ENCODE results near the gene IRF2BP2.

The IRF2BP2 gene

GRCh38 chr1:234608025-234608910 lies 1.7 kb downstream of the IRF2BP2 start (continued):
- TF ChIP-seq ZNF26 (tag by site-specific recombination; IDR thresholded peaks at IDR 0.05) (no peak), ZNF530 (tag by site-specific recombination; IDR thresholded peaks at IDR 0.05; ENCODE audit: low read depth) (no peak), GLIS2 (tag by site-specific recombination; IDR thresholded peaks at IDR 0.05) (peak; percentile 42; the same call in 1 of the 2 replicates), MEIS1 (CRISPR knock-in tag; IDR thresholded peaks at IDR 0.05; ENCODE audit: borderline replicate concordance) (no peak), ZNF692 (tag by site-specific recombination; IDR thresholded peaks at IDR 0.05) (peak; percentile 74), ZNF558 (tag by site-specific recombination; IDR thresholded peaks at IDR 0.05) (peak; percentile 70; the same call in 1 of the 2 replicates), ZNF777 (tag by site-specific recombination; IDR thresholded peaks at IDR 0.05; ENCODE audit: borderline replicate concordance) (no peak), TCF7L2 (IDR thresholded peaks at IDR 0.05; ENCODE audit: borderline replicate concordance, low read depth, low read length) (no peak; the same call in 1 of the 2 replicates), ZNF202 (tag by site-specific recombination; IDR thresholded peaks at IDR 0.05; ENCODE audit: borderline replicate concordance) (no peak), ZNF335 (tag by site-specific recombination; conservative IDR thresholded peaks at IDR 0.05) (peak; percentile 82), ZNF394 (tag by site-specific recombination; IDR thresholded peaks at IDR 0.05; ENCODE audit: borderline replicate concordance) (peak; percentile 75; the same call in 1 of the 2 replicates), BCL11A (tag by site-specific recombination; IDR thresholded peaks at IDR 0.05; ENCODE audit: low read depth) (peak; percentile 87), ZNF701 (tag by site-specific recombination; IDR thresholded peaks at IDR 0.05) (no peak), ZFP69B (tag by site-specific recombination; IDR thresholded peaks at IDR 0.05) (peak; percentile 69), ZNF544 (tag by site-specific recombination; IDR thresholded peaks at IDR 0.05) (no peak), ZNF473 (tag by site-specific recombination; IDR thresholded peaks at IDR 0.05) (no peak), ZNF416 (tag by site-specific recombination; IDR thresholded peaks at IDR 0.05) (no peak), ZNF10 (tag by site-specific recombination; IDR thresholded peaks at IDR 0.05) (peak; percentile 35; the same call in 1 of the 2 replicates), SALL2 (tag by site-specific recombination; IDR thresholded peaks at IDR 0.05; ENCODE audit: borderline replicate concordance) (no peak), ZNF211 (tag by site-specific recombination; IDR thresholded peaks at IDR 0.05; ENCODE audit: low read depth) (no peak), ZNF354C (tag by site-specific recombination; IDR thresholded peaks at IDR 0.05; ENCODE audit: borderline replicate concordance, low read depth) (no peak), GFI1B (tag by site-specific recombination; IDR thresholded peaks at IDR 0.05) (no peak), ZNF514 (tag by site-specific recombination; IDR thresholded peaks at IDR 0.05) (no peak), ZNF513 (tag by site-specific recombination; IDR thresholded peaks at IDR 0.05) (no peak; the same call in none of the 2 replicates), OSR2 (tag by site-specific recombination; IDR thresholded peaks at IDR 0.05) (no peak), ZNF341 (tag by site-specific recombination; IDR thresholded peaks at IDR 0.05; ENCODE audit: low read depth) (no peak; the same call in 1 of the 2 replicates), GLI2 (tag by site-specific recombination; IDR thresholded peaks at IDR 0.05; ENCODE audit: borderline replicate concordance, low read depth) (no peak; the same call in 1 of the 2 replicates), ZNF404 (tag by site-specific recombination; IDR thresholded peaks at IDR 0.05) (no peak), ZNF747 (tag by site-specific recombination; IDR thresholded peaks at IDR 0.05) (no peak), ZSCAN16 (tag by site-specific recombination; IDR thresholded peaks at IDR 0.05) (no peak), ZNF776 (tag by site-specific recombination; IDR thresholded peaks at IDR 0.05; ENCODE audit: borderline replicate concordance) (no peak), SP7 (tag by site-specific recombination; IDR thresholded peaks at IDR 0.05) (peak; percentile 95), ZNF2 (tag by site-specific recombination; IDR thresholded peaks at IDR 0.05) (peak; percentile 96), ZBTB10 (tag by site-specific recombination; IDR thresholded peaks at IDR 0.05) (peak; percentile 87)

Data from HEK293 (cell line).